Thoracic aorta (tissue), 2 donors: Measurements from ENCODE around the gene LRIT1. TPM values are rescaled to one million over a fixed set of nuclear protein-coding genes. Genes with fewer than 3 reads are reported as not detected.

Experiments
- ATAC-seq: fragments of 150-250 bp; one replicate; pipeline ENCODE4 v1.8.0; 2017; ENCODE audit warnings: low read depth; ENCODE audit not compliant: insufficient number of reproducible peaks, low FRiP score
- DNase-seq: peaks from one replicate; pipeline ENCODE4 v3.0.0-alpha.2; 2020; ENCODE audit warnings: low spot score
- H3K27ac ChIP-seq, 2 donors: fragments of 200-600 bp; sonication (generic); 1 replicate in 1 of 2; 2 replicates in 1 of 2; pipeline ENCODE4 v1.5.1; 2016; ENCODE audit warnings: mild to moderate bottlenecking in 2 of 2, moderate library complexity in 2 of 2
- H3K27me3 ChIP-seq: fragments of 200-600 bp; sonication (generic); replicated peaks from 2 replicates; pipeline ENCODE4 v1.6.0; 2016; ENCODE audit warnings: mild to moderate bottlenecking; ENCODE audit not compliant: insufficient read depth
- H3K36me3 ChIP-seq: fragments of 200-600 bp; sonication (generic); one replicate; pipeline ENCODE4 v1.5.1; 2016
- H3K4me1 ChIP-seq, 2 donors: fragments of 200-600 bp; sonication (generic); 1 replicate in 1 of 2; 2 replicates in 1 of 2; pipeline versions ENCODE4 v1.5.1 to v1.6.0; 2016; ENCODE audit warnings: low read depth in 2 of 2, mild to moderate bottlenecking in 1 of 2; ENCODE audit not compliant: control insufficient read depth in 1 of 2
- H3K4me3 ChIP-seq: fragments of 200-600 bp; sonication (generic); 2 replicates; pipeline ENCODE4 v1.5.1; 2016; ENCODE audit warnings: mild to moderate bottlenecking
- H3K9me3 ChIP-seq: fragments of 200-600 bp; sonication (generic); 2 replicates; pipeline ENCODE4 v1.5.1; 2016
- total RNA-seq, 2 donors: library from RNA; depleted of rRNA; stranded (reverse); fragments of >200 nt; gene quantifications; one replicate each; pipeline versions ENCODE4 v1.1.0 to v1.2.3, GENCODE V29; 2016
- TF ChIP-seq, protein P1 (sequence below): fragments of 200-600 bp; sonication (generic); IDR thresholded peaks from one replicate; pipeline ENCODE4 v1.5.1; 2019; ENCODE audit warnings: antibody characterized with exemption

The LRIT1 gene
- total RNA-seq, 2 donors from 2014 or later, result not detected

DNA sequence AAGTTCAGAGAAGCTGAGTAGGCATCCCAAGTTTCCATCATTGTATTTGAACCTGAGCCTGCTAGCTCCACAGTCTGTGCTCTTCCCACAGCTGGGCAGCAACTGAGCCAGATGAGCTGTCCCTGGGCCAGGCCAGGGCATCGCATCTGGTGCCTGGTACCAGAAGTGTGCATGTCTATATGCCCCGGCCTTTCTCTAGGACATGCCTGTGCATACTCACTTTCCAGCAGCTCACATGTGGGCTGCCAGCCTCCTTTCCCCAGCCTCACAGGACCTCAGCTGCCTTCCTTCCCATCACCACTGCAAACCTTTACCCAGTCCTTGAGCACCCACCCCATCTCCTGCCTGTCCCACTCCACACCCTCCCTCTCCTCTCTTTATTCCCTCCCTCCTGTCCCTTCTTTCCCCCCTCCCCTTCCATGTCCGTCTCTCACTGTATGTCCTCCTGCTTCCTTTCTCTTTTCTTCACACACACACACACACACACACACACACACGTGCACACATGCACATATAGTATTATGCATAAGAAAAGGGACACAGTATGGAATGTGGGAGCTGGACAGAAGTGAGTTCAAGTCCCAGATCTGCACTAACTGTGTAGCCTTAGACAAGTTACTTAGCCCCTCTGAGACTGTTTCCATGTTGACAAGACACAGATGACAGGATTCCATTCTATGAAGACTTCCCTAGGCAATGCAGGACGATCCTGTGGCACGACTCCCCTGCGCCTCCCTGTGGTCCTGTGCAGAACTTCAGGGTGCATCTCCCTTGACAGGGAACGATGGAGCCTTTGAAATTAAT is 36.1 kb downstream of the LRIT1 start:
- TF ChIP-seq, protein P1, sequence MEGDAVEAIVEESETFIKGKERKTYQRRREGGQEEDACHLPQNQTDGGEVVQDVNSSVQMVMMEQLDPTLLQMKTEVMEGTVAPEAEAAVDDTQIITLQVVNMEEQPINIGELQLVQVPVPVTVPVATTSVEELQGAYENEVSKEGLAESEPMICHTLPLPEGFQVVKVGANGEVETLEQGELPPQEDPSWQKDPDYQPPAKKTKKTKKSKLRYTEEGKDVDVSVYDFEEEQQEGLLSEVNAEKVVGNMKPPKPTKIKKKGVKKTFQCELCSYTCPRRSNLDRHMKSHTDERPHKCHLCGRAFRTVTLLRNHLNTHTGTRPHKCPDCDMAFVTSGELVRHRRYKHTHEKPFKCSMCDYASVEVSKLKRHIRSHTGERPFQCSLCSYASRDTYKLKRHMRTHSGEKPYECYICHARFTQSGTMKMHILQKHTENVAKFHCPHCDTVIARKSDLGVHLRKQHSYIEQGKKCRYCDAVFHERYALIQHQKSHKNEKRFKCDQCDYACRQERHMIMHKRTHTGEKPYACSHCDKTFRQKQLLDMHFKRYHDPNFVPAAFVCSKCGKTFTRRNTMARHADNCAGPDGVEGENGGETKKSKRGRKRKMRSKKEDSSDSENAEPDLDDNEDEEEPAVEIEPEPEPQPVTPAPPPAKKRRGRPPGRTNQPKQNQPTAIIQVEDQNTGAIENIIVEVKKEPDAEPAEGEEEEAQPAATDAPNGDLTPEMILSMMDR, result no peak
- Histone ChIP-seq H3K4me3 (no peak overlapping the region), H3K4me1 (no peaks in the 10 kb centered on the region), H3K36me3 (no peaks in the 10 kb centered on the region), H3K27ac (no peak overlapping the region), H3K9me3 (no peaks in the 10 kb centered on the region), H3K27me3 (no peaks in the 10 kb centered on the region)
- DNase-seq, result no peak
- no peak for ATAC-seq

DNA sequence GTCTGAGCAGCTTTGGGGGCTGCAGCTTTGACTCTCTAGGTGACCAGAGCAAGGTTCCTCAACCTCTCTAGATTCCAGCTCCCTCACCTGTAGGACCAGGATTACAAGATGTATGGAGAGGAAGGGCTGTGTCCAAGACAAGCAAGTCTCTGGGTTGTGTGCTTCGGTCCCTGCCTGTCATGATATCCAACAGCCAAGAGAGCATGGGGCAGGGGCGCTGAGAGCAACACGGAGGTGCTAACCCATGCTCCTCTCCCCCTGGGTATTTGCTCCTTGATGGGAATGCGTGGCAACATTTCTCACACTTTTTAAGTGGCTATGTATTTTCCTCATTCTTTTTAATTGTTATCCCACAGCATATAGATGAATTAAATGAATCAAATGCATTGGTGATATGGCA is 36.7 kb downstream of the LRIT1 start:
- no peak for ATAC-seq
- H3K9me3 ChIP-seq, result no peaks in the 10 kb centered on the region
- H3K4me1 ChIP-seq, result no peaks in the 10 kb centered on the region
- H3K36me3 ChIP-seq, result no peaks in the 10 kb centered on the region
- no peak overlapping the region for H3K27ac ChIP-seq
- no peak overlapping the region for H3K4me3 ChIP-seq
- no peaks in the 10 kb centered on the region for H3K27me3 ChIP-seq
- TF ChIP-seq, protein P1, result no peak
- DNase-seq, result no peak

DNA sequence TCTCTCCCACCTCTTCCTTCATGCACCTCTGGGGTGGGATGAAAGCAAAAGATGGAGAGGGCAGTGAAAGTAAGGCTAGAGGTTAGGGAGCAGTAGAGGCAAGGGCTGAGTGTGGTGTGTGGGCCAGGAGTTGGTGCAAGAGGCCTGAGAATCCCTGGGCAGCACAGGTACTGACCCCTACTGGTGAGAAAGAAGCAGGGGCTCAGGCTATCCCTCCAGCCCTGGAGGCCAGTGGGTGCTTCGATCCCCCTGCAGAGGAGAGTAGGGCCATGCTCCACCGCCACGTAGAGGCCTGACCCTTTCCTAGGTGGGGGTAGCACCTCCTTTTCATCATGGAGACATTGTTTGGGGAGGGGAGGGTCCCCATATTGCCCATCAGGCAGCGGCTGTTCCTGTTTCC is 37.2 kb downstream of the LRIT1 start:
- no peaks in the 10 kb centered on the region for H3K4me1 ChIP-seq
- H3K27ac ChIP-seq, result no peak overlapping the region
- H3K36me3 ChIP-seq, result no peaks in the 10 kb centered on the region
- H3K27me3 ChIP-seq, result no peaks in the 10 kb centered on the region
- ATAC-seq (no peak), DNase-seq (no peak)
- H3K9me3 ChIP-seq, result no peaks in the 10 kb centered on the region
- TF ChIP-seq, protein P1, result no peak
- no peak overlapping the region for H3K4me3 ChIP-seq

DNA sequence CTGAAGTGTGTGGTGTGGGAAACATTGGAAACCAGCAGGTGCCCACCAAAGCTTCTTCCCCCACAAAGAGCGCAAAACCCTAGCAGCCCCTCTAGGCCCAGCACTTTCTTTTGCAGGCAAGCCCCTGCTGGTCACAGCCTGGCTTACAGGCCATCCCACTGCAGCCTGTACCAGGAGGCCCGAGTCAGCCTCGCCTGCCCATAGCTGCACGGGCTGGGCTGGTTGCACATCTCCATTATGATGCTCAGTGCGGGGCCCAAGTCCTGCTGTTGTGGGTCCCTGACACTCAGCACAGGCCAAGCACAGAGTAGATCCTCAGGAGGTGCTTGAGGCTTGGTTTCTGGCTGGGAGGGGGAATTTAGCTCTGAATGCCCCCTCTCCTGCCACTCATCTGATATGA is 39.0 kb downstream of the LRIT1 start:
- ATAC-seq (no peak), DNase-seq (no peak)
- no peaks in the 10 kb centered on the region for H3K4me1 ChIP-seq
- no peak overlapping the region for H3K4me3 ChIP-seq
- no peaks in the 10 kb centered on the region for H3K36me3 ChIP-seq
- no peaks in the 10 kb centered on the region for H3K9me3 ChIP-seq
- TF ChIP-seq, protein P1, result no peak
- H3K27me3 ChIP-seq, result no peaks in the 10 kb centered on the region
- H3K27ac ChIP-seq, result no peak overlapping the region

DNA sequence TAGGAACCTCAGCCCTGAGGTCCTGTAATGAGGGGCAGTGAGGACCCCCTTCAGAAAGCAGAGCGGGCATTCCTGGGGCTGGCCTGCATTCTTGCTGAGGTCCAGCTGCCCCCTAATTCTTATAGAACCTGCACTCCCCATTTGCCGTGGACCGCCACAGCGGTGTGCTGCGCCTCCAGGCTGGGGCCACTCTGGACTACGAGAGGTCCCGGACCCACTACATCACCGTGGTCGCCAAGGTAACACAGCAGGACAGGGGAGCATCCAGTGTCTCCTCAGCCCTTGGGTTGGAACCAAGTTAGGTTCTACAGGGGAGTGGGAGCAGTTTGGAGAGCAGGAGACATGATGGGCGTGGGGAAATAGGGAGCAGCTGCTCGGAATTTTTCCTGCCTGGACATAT is 39.7 kb downstream of the LRIT1 start:
- ATAC-seq (no peak), DNase-seq (no peak)
- Histone ChIP-seq H3K36me3 (no peaks in the 10 kb centered on the region), H3K27me3 (no peaks in the 10 kb centered on the region), H3K4me3 (no peak overlapping the region), H3K4me1 (no peaks in the 10 kb centered on the region), H3K27ac (no peak overlapping the region), H3K9me3 (no peaks in the 10 kb centered on the region)
- TF ChIP-seq, protein P1, result no peak
